NB4 (cell line): ENCODE data around the gene GBF1.

Experiments used
- POLR2A ChIP-seq: IDR thresholded peaks from 2 replicates; pipeline ENCODE4 v1.6.1; 2011; ENCODE audit warnings: mild to moderate bottlenecking; ENCODE audit not compliant: insufficient read length; ENCODE audit errors: extremely low read depth
- TF ChIP-seq, protein P1 (sequence below): IDR thresholded peaks from one replicate; pipeline ENCODE4 v1.5.1; 2012; ENCODE audit warnings: low read depth, low read length
- TF ChIP-seq, protein P2 (sequence below): IDR thresholded peaks from 2 replicates; pipeline ENCODE4 v1.6.1; 2011; ENCODE audit warnings: low read depth, low read length

DNA sequence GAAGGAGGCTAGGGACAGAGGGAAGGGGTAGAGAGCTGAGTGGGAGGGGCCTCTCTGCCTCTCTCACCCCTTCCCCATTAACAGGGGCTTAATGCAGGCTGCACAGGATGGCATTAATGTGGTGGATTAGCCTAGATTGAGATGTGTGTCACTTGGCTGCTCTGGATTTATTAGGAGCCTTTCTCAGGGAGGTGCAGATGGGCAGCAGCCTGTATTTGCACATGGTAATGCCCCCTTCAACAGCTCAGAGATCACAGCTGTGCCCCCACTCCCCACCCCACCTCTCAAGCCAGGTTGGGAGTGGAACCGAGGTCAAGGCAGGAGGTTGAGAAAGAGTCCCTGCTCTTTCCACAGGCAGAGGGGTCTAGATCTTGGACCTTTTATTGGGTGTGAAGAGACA is 11.3 kb upstream of the GBF1 start:
- TF ChIP-seq, protein P1, sequence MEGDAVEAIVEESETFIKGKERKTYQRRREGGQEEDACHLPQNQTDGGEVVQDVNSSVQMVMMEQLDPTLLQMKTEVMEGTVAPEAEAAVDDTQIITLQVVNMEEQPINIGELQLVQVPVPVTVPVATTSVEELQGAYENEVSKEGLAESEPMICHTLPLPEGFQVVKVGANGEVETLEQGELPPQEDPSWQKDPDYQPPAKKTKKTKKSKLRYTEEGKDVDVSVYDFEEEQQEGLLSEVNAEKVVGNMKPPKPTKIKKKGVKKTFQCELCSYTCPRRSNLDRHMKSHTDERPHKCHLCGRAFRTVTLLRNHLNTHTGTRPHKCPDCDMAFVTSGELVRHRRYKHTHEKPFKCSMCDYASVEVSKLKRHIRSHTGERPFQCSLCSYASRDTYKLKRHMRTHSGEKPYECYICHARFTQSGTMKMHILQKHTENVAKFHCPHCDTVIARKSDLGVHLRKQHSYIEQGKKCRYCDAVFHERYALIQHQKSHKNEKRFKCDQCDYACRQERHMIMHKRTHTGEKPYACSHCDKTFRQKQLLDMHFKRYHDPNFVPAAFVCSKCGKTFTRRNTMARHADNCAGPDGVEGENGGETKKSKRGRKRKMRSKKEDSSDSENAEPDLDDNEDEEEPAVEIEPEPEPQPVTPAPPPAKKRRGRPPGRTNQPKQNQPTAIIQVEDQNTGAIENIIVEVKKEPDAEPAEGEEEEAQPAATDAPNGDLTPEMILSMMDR, result no peak
- TF ChIP-seq POLR2A, result no peak
- TF ChIP-seq, protein P2, sequence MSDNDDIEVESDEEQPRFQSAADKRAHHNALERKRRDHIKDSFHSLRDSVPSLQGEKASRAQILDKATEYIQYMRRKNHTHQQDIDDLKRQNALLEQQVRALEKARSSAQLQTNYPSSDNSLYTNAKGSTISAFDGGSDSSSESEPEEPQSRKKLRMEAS, result no peak
